HUDEP-2 (cell line): Measurements from ENCODE around the gene FAM163B.

Experiments used
- DNase-seq, 76 experiments: peaks; one replicate each; lab custom pipeline; 2025; ENCODE audit not compliant: unreplicated experiment in 76 of 76; lab: John Stamatoyannopoulos, UW

The FAM163B gene

GRCh38 chr9:133621725-133622267 is 12.6 kb upstream of the FAM163B start:
- no peak for DNase-seq

DNA sequence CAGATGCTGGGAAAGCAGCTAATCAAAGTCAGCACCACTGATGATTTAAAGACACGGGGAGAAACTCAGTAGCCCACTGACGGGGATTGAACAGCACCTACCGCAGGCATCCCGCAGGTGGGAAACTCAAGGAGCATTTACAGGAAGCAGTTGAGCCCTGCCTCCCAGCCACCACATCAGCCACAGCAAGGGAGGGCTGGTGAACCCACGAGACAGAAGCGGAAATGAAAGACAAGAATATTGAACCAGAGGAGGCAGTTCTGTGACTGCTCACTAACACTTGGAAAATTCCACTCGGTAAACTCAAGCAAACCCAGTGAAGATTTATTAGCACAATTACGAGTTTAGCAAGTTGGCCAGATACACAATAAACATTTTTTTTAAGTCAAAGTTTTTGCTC is 10.6 kb upstream of the FAM163B start:
- DNase-seq, result no peak

DNA sequence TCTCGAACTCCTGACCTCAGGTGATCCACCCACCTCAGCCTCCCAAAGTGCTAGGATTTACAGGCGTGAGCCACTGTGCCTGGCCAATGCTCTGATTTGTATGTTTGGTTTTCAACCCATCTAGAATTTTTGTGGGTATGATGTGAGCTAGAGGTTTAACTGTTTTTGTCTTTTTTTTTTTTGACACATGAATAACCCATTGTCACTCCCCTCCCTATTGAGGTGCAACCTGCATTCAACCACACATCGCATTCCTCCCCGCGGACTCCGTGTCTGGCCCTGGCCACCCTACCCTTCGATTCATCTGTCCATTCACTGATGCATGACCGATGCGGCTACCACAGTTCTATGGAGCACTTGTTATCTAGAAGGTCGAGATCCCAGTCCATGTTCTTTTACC is 9.5 kb upstream of the FAM163B start:
- DNase-seq, result no peak

GRCh38 chr9:133616643-133617405 is 7.6 kb upstream of the FAM163B start:
- no peak for DNase-seq

- no peak for DNase-seq
Measured at GRCh38 chr9:133615606-133616188, 6.5 kb upstream of the FAM163B start.

- DNase-seq, result no peak
Measured at GRCh38 chr9:133615186-133615585, 6.0 kb upstream of the FAM163B start.

DNA sequence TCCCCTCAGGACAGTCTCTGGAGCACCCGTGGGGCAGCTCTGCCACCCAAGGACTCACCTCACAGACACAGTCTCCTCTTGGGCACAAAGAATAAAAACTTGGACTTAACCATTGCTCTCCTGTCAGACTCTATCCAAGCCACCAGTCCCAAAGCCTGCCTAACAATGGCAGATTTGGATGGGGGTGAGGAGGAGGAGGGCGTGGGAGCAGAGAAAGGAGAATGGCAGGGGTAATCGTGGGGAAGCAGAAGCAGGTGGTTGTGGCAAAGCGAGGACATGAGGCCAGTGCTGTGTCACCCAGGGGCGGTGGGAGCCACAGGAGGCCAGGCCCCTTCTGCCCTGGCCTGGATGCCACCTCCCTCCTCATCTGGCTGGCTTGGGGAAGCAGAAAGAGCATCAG is 5.5 kb upstream of the FAM163B start:
- DNase-seq, result no peak

DNA sequence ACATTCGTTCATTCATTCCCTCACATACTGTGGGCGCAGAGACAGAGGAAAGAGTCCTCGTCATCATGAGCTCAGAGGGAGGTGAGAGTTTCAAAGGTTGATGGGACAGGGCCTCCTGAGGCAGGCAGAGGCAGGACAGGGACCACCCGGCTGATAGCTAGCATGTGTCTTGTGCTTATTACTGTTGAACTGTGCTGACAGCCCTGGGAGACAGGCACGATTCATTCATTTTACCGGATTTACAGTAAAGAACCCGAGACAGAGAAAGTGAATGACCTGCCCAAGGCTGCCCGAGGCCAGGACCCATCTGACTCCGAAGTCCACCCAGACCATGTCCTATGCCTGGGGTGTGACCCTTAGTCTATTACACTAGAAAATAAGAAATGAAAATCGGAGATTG is 4.9 kb upstream of the FAM163B start:
- DNase-seq, result no peak

- DNase-seq, result no peak
Measured at GRCh38 chr9:133613432-133613831, 4.2 kb upstream of the FAM163B start.

- DNase-seq, result no peak
Measured at GRCh38 chr9:133612816-133613215, 3.6 kb upstream of the FAM163B start.

DNA sequence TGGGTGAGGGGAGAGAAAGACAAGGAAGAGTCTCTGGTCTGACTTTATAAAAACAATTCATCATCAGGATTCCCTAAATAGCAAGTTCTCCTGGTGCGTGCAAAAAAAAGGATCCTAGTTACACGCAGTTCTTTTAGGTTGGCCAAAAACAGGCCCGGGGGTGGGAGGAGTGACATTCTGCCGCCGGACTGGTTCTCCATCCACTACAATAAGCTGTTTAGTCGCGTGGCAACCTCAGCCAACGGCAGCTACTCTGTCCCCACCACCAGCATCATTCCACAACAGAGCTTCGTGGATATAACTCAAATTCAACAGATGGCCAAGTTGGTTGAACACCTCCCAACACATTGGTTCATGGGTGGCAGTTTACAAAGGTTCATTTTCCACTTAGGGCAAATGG is 2.9 kb upstream of the FAM163B start:
- no peak for DNase-seq

- no peak for DNase-seq
Measured at GRCh38 chr9:133610845-133611244, 1.7 kb upstream of the FAM163B start.

DNA sequence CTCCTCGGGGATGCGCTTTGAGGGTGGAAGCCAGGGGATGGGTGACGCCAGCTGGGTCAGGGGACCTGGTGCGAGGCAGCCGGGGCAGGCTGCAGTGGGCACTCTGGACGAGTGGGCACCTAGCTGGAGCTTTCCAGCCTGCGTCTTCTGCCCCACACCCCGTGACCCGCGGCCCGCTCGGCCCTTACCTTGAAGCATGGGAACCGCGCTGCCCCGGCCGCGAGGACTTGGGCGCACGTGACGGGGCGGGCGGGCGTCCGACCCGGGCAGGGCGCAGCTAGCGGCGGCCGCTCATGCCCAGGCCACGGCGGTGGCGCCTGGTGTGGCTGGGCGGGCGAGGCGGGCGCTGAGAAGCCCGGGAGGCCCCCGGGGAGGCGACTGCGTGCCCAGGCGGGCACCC is 300 bp downstream of the FAM163B start:
- no peak for DNase-seq

GRCh38 chr9:133608382-133608781 is 807 bp downstream of the FAM163B start:
- DNase-seq, result no peak

DNA sequence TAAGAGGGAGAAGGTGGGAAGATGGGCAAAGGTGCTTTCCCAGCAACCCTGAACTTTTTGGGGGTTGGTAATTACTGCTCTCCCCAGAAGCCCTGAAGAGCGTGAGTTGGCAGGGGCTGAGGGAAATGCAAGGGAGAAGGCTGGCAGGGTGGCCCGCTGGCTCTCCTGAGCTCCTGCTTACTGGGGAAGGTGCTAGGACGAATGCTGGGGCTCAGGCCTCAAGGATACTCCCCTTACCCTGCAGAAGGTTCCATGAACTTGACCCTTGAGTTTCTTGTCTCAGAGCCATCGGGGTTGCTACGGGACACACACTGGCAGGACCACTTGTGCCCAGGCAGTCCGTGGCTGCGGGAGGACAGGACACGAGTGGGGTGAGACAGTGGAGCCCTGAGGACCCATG is 1.2 kb downstream of the FAM163B start:
- no peak for DNase-seq

DNA sequence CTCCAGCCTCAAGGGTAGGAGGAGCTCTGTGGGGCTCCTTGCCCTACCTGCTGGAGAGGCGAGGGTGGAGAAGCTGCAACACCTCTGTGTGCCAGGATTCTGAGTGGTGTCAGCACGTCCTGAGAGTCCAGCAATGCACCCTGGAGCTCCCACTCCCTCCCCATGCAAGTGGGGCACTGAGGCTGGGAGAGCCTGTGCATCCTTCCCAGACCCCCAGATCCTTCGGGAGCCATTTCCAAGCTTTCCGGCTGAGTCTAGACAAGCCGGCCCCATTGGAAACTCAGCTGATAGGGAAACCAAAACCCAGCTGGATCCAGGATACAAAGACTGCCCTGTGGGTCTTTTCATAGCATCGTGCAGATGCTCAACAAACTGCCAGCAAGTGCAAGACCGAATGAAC is 1.8 kb downstream of the FAM163B start:
- no peak for DNase-seq

- DNase-seq, result no peak
Measured at GRCh38 chr9:133606708-133607025, 2.5 kb downstream of the FAM163B start.

- DNase-seq, result no peak
Measured at GRCh38 chr9:133605856-133606707, 3.1 kb downstream of the FAM163B start.

DNA sequence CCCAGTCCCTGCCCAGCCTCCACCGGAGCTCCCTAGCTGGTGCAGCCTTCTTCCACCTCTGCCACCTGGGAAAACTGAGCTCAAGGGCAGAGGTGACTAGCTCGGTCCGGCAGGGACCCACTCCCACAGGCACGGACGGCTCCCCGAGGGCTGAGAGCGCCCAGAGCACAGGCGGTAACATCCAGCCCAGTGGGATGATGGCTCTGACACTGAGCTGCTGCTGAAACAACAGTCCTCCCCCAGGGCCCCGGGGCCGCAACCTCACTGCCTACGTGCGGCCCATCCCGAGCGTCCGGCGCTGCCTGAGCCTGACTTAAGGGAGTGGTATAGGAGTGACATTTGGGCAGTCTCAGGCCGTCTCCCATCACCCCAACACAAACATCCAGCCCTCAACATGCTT is 3.7 kb downstream of the FAM163B start:
- DNase-seq, result no peak

DNA sequence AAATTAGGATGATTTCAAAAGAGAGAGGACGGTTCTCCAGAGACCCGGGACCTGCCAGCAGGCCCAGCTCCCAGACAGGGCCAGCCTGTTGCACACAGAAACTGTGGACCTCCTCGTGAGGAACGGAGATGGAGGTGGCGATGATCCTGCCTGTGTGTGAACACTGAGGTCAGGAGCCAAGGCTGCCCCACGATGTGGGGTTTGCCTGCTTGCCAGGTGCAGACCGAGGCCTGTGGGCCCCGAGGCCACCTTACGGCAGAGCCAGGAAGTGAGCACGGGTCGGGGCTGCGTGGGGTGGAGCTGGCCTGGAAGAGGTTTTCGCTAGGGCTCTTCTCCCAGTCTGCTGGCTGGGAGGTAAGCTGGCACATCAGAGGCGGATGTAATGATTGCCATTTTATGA is 4.3 kb downstream of the FAM163B start:
- no peak for DNase-seq

DNA sequence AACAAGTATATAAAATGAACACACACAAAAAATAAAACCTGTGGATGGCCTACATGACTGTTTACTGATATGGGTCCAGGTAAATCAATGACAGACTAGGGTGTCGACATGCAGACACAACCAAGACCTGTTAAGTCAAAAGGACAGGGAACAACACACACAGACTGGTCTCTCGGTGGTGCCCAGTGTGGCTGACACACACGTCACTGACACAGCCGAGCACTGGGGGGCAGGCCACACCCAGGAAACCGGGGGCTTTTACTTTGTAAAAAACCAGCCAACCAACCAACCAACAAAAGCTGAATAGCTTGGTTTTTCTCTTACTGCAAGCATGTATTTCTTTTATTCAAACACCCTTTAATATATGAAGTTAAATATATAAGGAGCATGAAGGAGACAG is 5.0 kb downstream of the FAM163B start:
- DNase-seq, result no peak
